H1 (cell line): ENCODE data around the gene HELT. TPM values are rescaled to one million over a fixed set of nuclear protein-coding genes. Genes with fewer than 3 reads are reported as not detected.

ENCODE experiments used
- ATF2 ChIP-seq: IDR thresholded peaks from 2 replicates; pipeline ENCODE4 v1.6.1; 2012; ENCODE audit warnings: low read length, inconsistent platforms
- CHD2 ChIP-seq: IDR thresholded peaks from 2 replicates; pipeline ENCODE4 v1.6.1; 2012; ENCODE audit warnings: low read length, improper control_type of control experiment
- EP300 ChIP-seq, 2 experiments: IDR thresholded peaks; 1 replicate in 1 of 2; 2 replicates in 1 of 2; pipeline ENCODE4 v1.6.1; 2011 to 2012; ENCODE audit warnings: low read depth in 2 of 2, low read length in 2 of 2, mild to moderate bottlenecking in 2 of 2, borderline replicate concordance in 1 of 2, inconsistent platforms in 1 of 2, moderate library complexity in 1 of 2
- RAD21 ChIP-seq, 2 experiments: IDR thresholded peaks in 1 of 2; conservative IDR thresholded peaks in 1 of 2; 2 replicates each; pipeline ENCODE4 v1.6.1; 2011; ENCODE audit warnings: low read depth in 2 of 2, low read length in 2 of 2, improper control_type of control experiment in 1 of 2, inconsistent platforms in 1 of 2, mild to moderate bottlenecking in 1 of 2, moderate library complexity in 1 of 2
- SIN3A ChIP-seq, 2 experiments: IDR thresholded peaks in 1 of 2; conservative IDR thresholded peaks in 1 of 2; 2 replicates each; pipeline ENCODE4 v1.6.1; 2011 to 2012; ENCODE audit warnings: low read length in 2 of 2, improper control_type of control experiment in 1 of 2, low read depth in 1 of 2, mild to moderate bottlenecking in 1 of 2
- polyA plus RNA-seq, 7 experiments: library from polyadenylated mRNA; depleted of rRNA in 3 of 7; stranded (reverse) in 5 of 7; unstranded in 2 of 7; fragments of >200 nt in 5 of 7; fragments of 200-250 nt in 2 of 7; gene quantifications; 1 replicate in 5 of 7; 2 replicates in 1 of 7; 4 replicates in 1 of 7; pipeline versions ENCODE4 v1.2.1 to v1.2.3, GENCODE V29; 2011 to 2013; ENCODE audit warnings: missing spikeins in 2 of 7, mixed read lengths in 2 of 7
- total RNA-seq: library from RNA; stranded (reverse); fragmentation: NEBNext Ultra II Directional; extraction: Animal tissue kit (Norgen Biotek cat#: 25700); gene quantifications from 2 replicates; pipeline ENCODE4 v1.2.1, GENCODE V29; 2021

Gene HELT
- total and polyA plus RNA-seq, 2 of the 8 experiments (the other 6 are each of a cell fraction or from before 2014, with no cell fraction given), result 0.32 to 0.35 TPM

GRCh38 chr4:185033950-185034349 is 15.7 kb downstream of the HELT start (continued):
- TF ChIP-seq ATF2 (no peak), RAD21 (IDR thresholded peaks at IDR 0.05 in 1 of 2, conservative IDR thresholded peaks at IDR 0.05 in 1 of 2; ENCODE audit: low read depth in 2 of 2, low read length in 2 of 2) (no peak), EP300 (IDR thresholded peaks at IDR 0.05; ENCODE audit: borderline replicate concordance in 1 of 2, low read depth in 2 of 2, low read length in 2 of 2) (no peak), SIN3A (conservative IDR thresholded peaks at IDR 0.05 in 1 of 2, IDR thresholded peaks at IDR 0.05 in 1 of 2; ENCODE audit: low read depth in 1 of 2, low read length in 2 of 2) (no peak), CHD2 (no peak)
